ENCODE measurements around the gene SMG1.

The SMG1 gene

GRCh38 chr16:18811925-18812324 lies 114.3 kb downstream of the SMG1 start:
- H3K9me2 ChIP-seq (ENCODE audit: low read depth, low read length) = no peaks in the 10 kb centered on the region
- H3K9me3 ChIP-seq (ENCODE audit: low read length) = no peaks in the 10 kb centered on the region
- H3K79me2 ChIP-seq (ENCODE audit: insufficient read depth, low read length) = no peaks in the 10 kb centered on the region
- H3K4me3 ChIP-seq (ENCODE audit: low read depth, low read length, poor library complexity, severe bottlenecking) = no peak overlapping the region
- TF ChIP-seq EZH2 (IDR thresholded peaks at IDR 0.05; ENCODE audit: borderline replicate concordance, low read length) (no peak), CTCF (IDR thresholded peaks at IDR 0.05; ENCODE audit: low read length) (no peak)
- H3K4me1 ChIP-seq (ENCODE audit: insufficient read depth, low read length, severe bottlenecking) = no peaks in the 10 kb centered on the region
- H3K9ac ChIP-seq (ENCODE audit: low read length) = no peak overlapping the region
- no peaks in the 10 kb centered on the region for H3K27me3 ChIP-seq (ENCODE audit: insufficient read depth, low read length)
- H3F3A ChIP-seq (ENCODE audit: insufficient read depth, low read length) = no peaks in the 10 kb centered on the region
- no peak overlapping the region for H3K27ac ChIP-seq (ENCODE audit: low read depth, low read length, poor library complexity, severe bottlenecking)
- H3K4me2 ChIP-seq (ENCODE audit: low read length) = no peak overlapping the region
- peaks cover 85% of the 10 kb centered on the region for H3K36me3 ChIP-seq (ENCODE audit: insufficient read depth, low read length)
- H2AFZ ChIP-seq (ENCODE audit: low read length) = no peak overlapping the region
- no peaks in the 10 kb centered on the region for H4K20me1 ChIP-seq (ENCODE audit: insufficient read depth, low read length)

GRCh38 chr16:18809165-18809564 lies 117.0 kb downstream of the SMG1 start:
- Histone ChIP-seq H3K36me3 (ENCODE audit: insufficient read depth, low read length) (peaks cover 79% of the 10 kb centered on the region), H3K27ac (ENCODE audit: low read depth, low read length, poor library complexity, severe bottlenecking) (no peak overlapping the region), H3K4me1 (ENCODE audit: insufficient read depth, low read length, severe bottlenecking) (peaks cover 21% of the 10 kb centered on the region), H4K20me1 (ENCODE audit: insufficient read depth, low read length) (no peaks in the 10 kb centered on the region), H3K27me3 (ENCODE audit: insufficient read depth, low read length) (no peaks in the 10 kb centered on the region), H3K9me3 (ENCODE audit: low read length) (no peaks in the 10 kb centered on the region), H2AFZ (ENCODE audit: low read length) (no peak overlapping the region), H3K79me2 (ENCODE audit: insufficient read depth, low read length) (no peaks in the 10 kb centered on the region), H3F3A (ENCODE audit: insufficient read depth, low read length) (no peaks in the 10 kb centered on the region), H3K9me2 (ENCODE audit: low read depth, low read length) (no peaks in the 10 kb centered on the region), H3K4me2 (ENCODE audit: low read length) (no peak overlapping the region), H3K4me3 (ENCODE audit: low read depth, low read length, poor library complexity, severe bottlenecking) (no peak overlapping the region), H3K9ac (ENCODE audit: low read length) (no peak overlapping the region)
- TF ChIP-seq CTCF (IDR thresholded peaks at IDR 0.05; ENCODE audit: low read length) (no peak), EZH2 (IDR thresholded peaks at IDR 0.05; ENCODE audit: borderline replicate concordance, low read length) (no peak)

- H3K9ac ChIP-seq (ENCODE audit: low read length) = no peak overlapping the region; the same call in 1 of the 2 replicates
- H4K20me1 ChIP-seq (ENCODE audit: insufficient read depth, low read length) = no peaks in the 10 kb centered on the region
- H3K9me2 ChIP-seq (ENCODE audit: low read depth, low read length) = no peaks in the 10 kb centered on the region
- no peak overlapping the region for H3K4me3 ChIP-seq (ENCODE audit: low read depth, low read length, poor library complexity, severe bottlenecking)
- H3K4me1 ChIP-seq (ENCODE audit: insufficient read depth, low read length, severe bottlenecking) = peaks cover 38% of the 10 kb centered on the region
- peaks cover 60% of the 10 kb centered on the region for H3K36me3 ChIP-seq (ENCODE audit: insufficient read depth, low read length)
- no peaks in the 10 kb centered on the region for H3K9me3 ChIP-seq (ENCODE audit: low read length)
- H2AFZ ChIP-seq (ENCODE audit: low read length) = no peak overlapping the region
- H3K79me2 ChIP-seq (ENCODE audit: insufficient read depth, low read length) = peaks cover 9% of the 10 kb centered on the region
- H3K27me3 ChIP-seq (ENCODE audit: insufficient read depth, low read length) = no peaks in the 10 kb centered on the region
- 0 out of 2 replicates have a peak, but pooled peaks cover 6% of the 10 kb centered on the region for H3F3A ChIP-seq (ENCODE audit: insufficient read depth, low read length)
- TF ChIP-seq EZH2 (IDR thresholded peaks at IDR 0.05; ENCODE audit: borderline replicate concordance, low read length) = no peak
- TF ChIP-seq CTCF (IDR thresholded peaks at IDR 0.05; ENCODE audit: low read length) = no peak
- H3K4me2 ChIP-seq (ENCODE audit: low read length) = no peak overlapping the region; the same call in 1 of the 2 replicates
- H3K27ac ChIP-seq (ENCODE audit: low read depth, low read length, poor library complexity, severe bottlenecking) = peak overlapping the region; percentile 79
Measured at GRCh38 chr16:18805257-18805773, 120.9 kb downstream of the SMG1 start.

Measured in OCI-LY1 (cell line).